ENCODE measurements around the gene NLRC3.

GRCh38 chr16:3536271-3536731, 40.9 kb downstream of the NLRC3 start:
- no peak for TF ChIP-seq POLR2AphosphoS5 (IDR thresholded peaks at IDR 0.05; ENCODE audit: low read depth)
- no peak for TF ChIP-seq CTCF (IDR thresholded peaks at IDR 0.05; ENCODE audit: insufficient read depth, low read length)
- TF ChIP-seq, protein P1, sequence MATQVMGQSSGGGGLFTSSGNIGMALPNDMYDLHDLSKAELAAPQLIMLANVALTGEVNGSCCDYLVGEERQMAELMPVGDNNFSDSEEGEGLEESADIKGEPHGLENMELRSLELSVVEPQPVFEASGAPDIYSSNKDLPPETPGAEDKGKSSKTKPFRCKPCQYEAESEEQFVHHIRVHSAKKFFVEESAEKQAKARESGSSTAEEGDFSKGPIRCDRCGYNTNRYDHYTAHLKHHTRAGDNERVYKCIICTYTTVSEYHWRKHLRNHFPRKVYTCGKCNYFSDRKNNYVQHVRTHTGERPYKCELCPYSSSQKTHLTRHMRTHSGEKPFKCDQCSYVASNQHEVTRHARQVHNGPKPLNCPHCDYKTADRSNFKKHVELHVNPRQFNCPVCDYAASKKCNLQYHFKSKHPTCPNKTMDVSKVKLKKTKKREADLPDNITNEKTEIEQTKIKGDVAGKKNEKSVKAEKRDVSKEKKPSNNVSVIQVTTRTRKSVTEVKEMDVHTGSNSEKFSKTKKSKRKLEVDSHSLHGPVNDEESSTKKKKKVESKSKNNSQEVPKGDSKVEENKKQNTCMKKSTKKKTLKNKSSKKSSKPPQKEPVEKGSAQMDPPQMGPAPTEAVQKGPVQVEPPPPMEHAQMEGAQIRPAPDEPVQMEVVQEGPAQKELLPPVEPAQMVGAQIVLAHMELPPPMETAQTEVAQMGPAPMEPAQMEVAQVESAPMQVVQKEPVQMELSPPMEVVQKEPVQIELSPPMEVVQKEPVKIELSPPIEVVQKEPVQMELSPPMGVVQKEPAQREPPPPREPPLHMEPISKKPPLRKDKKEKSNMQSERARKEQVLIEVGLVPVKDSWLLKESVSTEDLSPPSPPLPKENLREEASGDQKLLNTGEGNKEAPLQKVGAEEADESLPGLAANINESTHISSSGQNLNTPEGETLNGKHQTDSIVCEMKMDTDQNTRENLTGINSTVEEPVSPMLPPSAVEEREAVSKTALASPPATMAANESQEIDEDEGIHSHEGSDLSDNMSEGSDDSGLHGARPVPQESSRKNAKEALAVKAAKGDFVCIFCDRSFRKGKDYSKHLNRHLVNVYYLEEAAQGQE (IDR thresholded peaks at IDR 0.05; ENCODE audit: insufficient replicate concordance, low read depth), result no peak

All from HL-60 (cell line).